Hematopoietic multipotent progenitor cell treated with erythropoietin and hydrocortisone succinate and interleukin-3 and kit ligand, for 6 days (in vitro differentiated cells): ENCODE results near the gene IL23R.

Source experiments
- DNase-seq: peaks from one replicate; pipeline ENCODE4 v3.0.0-alpha.2; 2015

Gene IL23R

DNA sequence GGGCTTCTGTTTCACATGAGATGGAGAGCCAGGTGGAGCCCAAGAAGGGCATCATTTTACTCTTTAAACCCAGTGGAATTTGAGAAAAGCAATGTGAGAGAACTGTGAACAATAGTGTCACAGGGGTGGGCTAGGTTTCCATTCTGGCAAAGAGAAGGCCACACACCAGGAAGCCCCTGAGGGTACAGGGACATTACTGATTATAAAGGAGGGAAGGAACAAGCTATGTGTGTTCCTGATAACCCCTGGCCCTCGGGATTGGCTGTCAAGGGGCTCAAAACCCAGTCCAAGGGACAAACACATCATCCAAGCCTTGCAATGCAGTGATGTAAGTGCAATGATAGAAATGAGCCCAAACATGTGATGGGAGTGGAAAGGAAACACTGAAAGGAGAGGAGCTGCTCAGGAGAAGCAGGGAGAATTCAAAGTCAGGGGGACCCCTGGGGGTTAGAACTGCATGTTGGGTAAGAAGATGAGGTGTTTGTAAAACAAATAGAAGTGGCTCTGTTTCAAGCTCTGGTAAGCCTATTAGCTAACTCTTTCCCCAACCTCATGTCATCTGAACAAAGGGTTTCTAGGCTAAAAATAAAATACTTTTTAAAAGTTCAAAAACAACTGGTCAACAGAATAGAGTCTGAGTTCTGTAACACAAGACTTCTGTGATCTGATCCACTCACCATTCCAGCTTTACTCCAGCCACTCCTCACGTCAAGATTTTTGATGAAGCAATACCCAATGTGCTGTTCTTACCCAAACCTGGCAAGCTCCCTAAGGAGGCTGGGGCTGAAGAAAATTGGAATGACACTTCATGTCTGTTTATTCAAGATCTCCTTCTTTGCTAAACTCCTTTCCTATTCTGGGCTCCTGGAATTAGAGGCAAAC, 90.3 kb downstream of the IL23R start:
- no peak for DNase-seq

DNA sequence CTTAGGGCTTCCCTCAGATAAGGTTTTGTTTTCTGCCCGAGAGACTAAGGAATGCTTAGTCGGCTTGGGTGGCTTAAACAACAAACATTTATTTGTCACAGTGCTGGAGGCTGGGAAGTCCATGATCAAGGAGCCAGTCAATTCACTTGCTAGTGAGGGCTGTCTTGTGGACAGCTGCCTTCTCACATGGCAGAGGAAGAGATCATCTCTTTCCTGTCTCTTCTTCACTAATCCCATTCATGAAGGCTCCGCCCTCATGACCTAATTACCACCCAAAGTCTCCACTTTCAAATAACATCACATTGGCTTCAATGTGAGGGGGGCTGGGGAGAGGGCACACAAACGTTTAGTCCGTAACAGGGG, 90.9 kb downstream of the IL23R start:
- no peak for DNase-seq

DNA sequence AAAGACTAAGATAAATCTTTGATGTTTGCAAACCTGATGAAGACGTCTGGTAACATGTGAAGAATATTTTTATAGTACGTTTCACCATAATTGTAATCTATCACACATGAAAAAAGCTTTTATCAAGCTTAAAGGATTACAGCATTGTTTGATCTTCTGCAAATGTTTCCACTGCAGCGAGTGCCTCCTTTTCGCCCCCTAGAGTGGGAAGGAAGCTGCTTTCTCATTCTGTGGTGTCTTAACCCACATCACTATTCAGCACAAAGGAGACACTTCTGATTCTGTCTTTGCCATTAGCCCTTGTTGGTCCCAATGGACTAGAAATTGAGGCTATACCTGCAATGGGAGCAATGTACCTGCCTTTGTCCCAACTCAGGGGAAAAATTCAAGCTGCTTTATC, 95.4 kb downstream of the IL23R start:
- peak; percentile 8 for DNase-seq

DNA sequence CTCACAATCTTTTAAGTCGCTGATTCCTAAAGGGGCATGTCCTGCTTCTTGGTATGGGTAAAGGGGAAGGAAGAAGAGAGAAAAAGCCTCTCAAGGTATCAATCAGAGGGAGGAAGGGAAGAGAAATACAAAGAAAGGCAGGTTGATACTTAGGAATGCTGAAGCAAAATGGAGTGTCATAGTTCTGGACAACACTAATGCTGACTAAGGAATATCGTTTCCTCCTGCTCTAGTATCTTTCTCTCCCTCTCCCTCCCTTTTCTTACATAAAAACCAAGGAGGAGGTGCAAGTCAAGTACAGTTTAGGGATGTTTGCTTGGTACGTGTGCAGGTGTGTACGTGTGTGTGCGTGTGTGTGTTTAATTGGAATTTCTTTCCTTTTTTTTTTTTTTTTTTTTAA, 96.5 kb downstream of the IL23R start:
- no peak for DNase-seq

DNA sequence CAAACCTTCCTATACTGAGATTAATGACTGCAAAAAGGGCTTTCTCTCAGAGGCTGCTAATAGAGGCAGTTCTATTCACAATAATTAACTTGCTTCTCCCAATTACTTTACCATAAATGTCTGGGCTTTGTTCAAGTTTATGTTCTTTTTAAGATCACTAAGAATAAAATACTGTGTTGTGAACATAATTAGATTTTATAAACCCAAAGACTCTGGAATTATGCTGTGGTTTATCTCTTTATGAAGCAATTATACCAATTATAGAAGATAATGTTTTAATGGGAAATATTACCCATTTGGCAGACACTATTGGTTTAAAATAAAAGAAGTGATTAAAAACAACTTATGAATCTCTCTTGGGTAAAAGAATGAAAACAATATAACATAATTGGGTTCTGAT, 97.9 kb downstream of the IL23R start:
- no peak for DNase-seq

DNA sequence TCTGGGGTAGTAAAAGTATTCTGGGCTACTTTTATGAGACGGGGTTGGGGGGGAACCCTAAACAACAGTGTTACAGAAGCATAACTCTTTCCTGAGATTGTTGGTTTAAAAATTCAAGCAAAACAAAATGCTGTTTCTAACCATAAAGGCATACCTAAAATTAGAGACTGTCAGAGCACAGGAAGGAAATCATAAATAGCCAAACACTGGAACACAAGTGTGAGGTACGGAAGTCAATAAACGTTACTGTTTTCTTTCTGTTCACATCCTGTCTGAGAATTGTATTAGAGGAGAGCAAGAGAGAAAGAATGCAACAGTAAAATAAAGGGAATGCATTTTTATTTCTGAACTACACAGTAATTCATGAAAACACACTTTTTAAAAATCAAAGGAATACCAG, 98.6 kb downstream of the IL23R start:
- peak; percentile 5 for DNase-seq

DNA sequence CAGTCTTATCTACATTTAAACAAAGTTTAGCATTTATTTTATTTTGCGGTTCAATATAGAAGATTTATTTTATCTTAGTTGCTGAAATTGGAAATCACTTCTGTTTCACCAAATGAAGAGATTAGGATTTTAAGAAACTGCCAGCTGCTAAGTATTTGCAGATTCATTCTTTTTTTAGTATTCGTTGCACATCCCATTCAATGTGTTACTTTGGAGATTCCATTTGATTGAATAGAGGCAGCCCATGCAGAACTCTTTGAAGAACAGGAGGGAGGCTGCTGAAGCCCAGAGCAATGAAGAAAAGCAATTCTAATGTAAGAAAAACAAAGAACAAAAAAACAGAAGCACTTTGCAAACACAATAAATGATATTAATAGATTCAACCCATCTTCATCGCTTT, 102.8 kb downstream of the IL23R start:
- DNase-seq: no peak

DNA sequence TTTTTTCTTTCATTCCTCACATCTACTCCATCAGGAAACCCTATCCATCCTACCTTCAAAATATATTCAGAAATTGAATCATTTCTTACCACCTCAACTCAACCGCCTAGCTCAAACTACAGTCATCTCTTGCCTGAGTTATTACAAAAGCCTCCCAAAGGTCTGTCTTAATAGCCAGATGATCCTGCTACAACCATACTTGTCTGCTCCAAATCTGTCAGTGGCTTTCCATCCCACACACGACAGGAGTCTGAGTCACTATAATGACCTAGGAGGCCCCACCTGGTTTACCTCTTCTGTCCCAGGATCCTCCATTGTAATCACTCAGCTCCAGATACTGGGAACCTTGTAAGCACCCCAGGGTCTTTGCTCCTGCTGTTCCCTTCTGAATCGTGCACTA, 104.3 kb downstream of the IL23R start:
- no peak for DNase-seq

DNA sequence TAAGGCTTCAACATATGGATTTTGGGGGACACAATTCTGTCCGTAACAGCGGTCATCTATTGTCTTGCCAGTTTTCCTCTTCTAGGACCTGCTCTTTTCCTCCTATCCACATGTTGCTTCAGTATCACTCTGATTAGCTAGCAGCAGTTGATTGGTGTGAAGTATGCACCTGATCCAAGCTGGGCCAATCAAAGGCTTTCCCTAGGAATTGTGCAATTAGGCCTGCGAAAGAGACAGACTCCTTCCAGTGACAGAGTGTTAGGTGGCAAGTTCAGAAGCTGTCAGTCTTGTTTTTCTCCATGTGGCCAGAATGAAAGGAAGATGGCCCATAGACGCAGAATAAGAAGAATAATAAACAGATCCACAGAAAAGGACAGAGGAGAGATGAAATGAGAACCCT, 107.3 kb downstream of the IL23R start:
- no peak for DNase-seq

DNA sequence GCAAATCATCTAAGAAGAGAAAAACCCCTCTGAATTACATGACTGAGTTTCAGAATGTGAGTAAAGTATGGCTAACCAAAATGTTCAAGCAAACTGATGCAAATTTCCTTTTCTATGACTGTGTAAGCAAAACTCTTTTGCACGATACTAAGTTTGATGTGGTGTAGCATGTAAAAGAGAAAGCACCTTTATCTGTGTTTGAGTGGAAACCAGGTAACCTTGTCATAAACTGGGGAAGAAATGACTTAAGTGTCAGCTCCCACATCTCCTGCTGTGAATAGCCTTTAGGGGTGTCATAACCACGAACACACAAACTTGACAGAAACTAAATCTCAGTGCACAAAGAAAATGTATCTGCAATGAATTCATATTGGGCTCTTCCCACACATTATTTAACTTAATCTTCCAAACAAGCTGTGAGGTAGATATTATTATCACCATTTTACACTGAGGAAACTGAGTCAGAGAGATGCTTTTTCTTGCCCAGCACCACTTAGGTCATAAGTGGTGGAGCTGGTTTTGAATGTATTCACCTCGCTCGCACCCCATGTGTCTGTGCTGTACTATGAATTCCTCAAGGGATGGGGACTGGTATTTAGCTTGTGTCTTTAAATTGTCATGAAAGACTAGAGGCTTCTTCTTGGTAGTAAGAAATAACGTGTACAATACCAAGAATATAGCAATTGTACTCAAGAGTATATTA, 108.5 kb downstream of the IL23R start:
- no peak for DNase-seq

DNA sequence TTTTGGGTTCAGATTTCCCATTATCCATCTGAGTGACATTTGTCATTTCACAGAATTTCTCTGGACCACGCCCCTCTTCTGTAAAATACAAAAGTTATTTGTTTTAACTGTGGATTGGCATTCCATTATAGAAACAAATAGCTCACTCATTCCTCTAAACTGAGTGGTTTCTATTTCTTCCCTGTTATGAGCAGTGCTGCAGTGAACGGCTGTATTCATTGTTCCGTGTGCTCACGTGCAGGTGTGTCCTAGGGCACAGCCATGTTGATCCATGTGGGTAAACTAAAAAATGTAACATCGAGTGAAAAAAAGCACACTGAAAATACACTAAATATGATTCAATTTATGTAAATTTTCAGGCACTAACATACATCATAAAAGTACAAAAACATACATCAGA, 114.4 kb downstream of the IL23R start:
- DNase-seq: no peak

DNA sequence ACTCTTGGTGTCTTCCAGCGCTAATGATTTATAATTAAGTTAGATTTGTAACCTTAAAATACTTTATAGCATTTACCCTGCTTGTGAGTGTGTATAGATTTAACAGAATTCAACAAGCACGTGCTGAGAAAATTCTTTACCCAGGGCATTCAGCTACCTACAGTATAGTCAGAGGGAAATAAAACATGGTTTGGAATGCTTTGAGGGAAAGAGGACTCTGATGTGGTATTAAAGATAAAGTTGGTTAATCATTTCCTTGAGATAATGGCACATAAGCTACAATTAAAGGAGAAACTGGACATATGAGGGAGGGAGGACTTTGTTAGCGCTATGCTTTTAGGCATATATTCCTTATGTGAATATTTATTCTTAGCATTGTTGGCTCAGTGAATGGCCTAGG, 115.0 kb downstream of the IL23R start:
- DNase-seq: no peak

DNA sequence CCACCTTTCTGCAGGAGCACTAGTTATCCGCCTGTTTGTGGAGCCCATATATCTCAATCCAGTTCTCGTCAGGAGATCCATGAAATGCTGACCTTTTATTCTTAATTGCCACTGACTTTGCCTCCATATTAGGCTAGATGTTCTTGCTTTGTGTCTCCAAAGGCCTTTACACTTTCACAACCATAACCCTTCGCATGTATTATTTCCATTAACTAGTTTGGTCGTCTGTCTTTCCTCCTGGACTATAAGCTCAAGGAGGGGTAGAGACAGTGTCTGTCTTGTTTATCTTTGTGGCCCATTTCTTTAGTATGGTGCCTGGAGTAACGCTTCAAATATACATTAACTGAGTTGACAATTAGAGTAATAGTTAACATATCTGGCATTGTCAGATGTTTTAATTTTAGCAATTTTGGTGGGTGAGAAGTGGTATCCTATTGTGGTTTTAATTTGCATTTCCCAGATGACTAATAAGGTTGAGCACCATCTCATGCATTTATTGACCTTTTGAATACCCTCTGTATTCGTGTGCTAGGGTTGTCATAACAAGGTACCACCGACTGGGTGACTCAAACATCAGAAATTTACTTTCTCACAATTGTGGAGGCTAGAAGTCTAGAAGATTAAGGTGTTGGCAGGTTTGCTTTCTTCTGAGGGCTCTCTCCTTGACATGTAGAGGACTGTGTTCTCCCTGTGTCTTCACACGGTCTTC, 119.7 kb downstream of the IL23R start:
- no peak for DNase-seq

DNA sequence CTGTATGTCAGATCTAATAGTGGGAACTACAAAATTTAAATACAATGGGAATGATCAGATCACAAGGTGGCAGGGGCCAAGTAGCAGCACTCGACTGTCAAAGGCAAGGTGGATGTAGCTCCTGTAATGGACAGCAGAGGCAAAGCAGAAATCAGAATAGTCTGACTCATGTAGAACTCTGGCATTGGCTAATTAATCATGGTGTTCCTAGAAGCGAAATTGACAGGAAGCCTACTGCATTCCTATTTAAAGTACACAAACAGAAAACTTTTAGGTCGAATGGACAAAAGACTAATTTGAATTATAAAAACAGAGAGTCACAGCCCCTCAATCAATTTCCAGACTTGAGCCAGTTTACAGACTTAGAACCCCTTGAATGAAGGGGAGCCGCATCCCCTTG, 124.0 kb downstream of the IL23R start:
- no peak for DNase-seq

DNA sequence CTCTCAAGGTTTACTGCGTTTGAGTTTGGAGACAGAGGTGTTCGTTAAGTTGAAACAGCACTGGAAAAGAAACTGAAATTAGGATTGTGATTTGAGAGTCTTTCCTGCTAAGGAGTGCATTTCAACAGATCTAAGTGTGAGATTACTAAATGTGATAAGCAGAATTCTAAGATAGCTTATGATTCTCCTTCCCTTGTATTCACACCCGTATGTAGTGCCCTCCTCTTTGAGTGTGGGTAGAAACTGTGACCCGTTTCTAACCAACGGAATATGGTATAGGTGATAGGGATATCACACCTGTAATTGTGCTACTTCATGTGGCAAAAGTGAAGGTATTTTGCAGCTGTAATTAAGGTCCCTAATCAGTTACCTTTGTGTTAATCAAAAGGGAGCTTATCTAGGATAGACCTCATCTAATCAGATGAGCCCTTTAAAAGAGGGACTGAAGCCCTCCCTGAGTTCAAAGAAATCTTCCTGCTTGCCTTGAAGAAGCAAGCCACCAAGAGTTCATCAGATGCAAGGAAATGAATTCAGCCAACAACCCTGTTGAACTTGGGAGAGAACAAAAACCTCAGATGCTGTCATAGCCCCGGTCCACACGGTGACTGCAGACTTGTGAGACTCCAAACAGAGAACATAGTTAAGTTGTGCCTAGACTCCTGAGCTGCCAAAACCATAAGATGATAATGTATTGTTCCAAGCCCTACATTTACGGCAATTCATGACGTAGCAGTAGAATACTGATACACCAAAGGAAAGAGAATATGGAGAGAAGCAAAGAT, 128.8 kb downstream of the IL23R start:
- DNase-seq: no peak

DNA sequence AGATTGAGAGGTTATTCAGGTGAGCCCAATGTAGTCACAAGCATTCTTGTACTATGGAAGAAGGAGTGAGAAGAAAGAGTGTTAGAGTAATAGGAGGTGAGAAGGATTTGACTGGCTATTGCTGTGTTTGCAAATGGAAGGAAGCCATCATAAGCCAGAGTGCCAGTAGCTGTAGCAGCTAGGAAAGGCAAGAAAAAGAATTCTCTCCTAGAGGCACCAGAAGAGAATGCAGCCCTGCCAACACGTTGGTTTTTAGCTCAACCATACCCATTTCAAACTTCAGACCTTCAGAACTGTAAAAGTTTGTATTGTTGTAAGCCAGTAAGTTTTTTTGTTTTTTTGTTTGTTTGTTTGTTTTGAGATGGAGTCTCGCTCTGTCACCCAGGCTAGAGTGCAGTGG, 132.5 kb downstream of the IL23R start:
- peak; percentile 9 for DNase-seq

DNA sequence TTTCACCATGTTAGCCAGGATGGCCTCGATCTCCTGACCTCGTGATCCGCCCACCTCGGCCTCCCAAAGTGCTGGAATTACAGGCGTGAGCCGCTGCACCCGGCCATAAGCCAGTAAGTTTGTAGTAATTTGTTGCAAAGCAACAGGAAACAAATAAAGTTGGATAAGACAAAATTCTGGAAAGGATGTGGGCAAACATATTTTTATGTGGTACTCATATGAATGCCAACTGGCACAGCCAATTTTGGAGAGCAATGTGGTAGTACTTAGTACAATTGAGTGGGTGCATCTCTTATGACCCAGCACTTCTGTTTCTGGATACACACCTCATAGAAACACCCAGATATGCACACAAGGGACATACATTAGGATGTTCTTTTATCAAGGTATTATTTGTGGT, 133.0 kb downstream of the IL23R start:
- no peak for DNase-seq

DNA sequence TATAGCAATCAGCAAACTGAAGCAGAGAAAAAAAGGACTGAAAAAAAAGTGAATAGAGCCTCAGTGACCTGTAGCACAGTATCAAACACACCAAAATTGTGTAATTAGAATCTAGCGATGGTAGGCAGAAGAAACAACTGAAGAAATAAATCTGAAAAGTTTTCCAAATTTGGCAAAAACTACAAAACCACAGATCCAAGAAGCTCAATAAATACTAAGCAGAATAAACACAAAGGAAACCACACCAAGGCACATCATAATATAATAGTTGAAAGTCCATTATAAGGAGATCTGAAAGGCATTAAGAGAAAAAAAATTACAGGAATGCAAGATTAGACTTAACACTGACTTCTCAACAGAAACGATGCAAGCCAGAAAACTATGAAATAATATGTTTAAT, 134.3 kb downstream of the IL23R start:
- no peak for DNase-seq

DNA sequence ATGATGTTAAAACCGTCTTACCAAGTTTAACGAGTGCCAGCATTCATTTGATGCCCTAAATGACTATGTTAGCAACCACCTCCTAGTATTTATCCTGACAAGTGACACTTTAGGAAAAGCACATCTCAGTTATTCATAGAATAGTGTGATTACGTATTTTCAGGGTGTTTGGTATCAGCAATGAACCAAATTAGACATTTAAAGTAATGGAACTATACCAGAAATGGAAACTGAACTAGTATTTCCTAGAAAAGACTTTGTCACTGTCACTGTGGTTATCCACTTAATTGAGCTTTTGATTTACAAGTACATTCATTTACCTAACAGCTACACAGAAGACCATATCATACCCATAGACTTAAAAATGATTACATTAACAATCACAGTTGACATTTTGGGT, 137.8 kb downstream of the IL23R start:
- no peak for DNase-seq

DNA sequence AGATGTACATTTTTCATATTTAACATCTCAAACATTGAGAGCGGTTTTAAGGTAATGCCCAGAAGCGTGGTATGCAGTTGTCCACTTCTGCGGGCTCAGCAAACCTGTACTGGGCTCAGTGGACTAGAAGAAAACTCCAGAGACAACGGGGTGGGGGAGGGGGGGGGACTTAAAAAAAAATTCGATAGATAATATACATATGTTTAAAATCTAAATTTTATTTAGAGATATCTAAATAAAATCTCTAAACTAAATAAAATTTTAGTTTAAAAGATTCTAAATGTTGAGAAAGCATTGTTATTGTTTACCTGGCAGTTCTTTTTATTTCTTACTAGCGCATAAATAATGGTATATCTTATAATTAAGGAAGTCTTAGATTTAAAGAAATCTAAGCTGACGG, 140.3 kb downstream of the IL23R start:
- no peak for DNase-seq

DNA sequence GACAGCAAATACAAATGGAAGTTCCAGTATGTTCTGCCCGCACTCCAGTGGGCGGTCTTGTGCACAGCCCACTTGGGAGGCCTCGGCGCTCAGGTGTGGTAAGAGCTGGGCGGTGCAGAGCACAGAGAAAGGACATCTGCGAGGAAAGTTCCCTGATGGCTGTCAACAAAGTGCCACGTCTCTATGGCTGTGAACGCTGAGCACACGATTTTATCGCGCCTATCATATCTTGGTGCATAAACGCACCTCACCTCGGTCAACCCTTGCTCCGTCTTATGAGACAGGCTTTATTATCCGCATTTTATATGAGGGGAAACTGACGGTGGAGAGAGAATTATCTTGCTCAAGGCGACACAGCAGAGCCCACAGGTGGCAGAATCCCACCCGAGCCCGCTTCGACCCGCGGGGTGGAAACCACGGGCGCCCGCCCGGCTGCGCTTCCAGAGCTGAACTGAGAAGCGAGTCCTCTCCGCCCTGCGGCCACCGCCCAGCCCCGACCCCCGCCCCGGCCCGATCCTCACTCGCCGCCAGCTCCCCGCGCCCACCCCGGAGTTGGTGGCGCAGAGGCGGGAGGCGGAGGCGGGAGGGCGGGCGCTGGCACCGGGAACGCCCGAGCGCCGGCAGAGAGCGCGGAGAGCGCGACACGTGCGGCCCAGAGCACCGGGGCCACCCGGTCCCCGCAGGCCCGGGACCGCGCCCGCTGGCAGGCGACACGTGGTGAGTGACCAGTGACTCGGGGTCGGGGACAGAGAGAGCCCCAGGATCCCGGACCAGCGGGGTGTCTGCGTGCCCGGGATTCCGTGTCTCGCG, 141.2 kb downstream of the IL23R start, which contains the start of gene IL12RB2:
TSS of gene IL12RB2 (plus strand) at position 623 of the 810 bp plus-strand sequence. CDS start 12,496 bp downstream, outside the sequence.
- peak; percentile 64 for DNase-seq

DNA sequence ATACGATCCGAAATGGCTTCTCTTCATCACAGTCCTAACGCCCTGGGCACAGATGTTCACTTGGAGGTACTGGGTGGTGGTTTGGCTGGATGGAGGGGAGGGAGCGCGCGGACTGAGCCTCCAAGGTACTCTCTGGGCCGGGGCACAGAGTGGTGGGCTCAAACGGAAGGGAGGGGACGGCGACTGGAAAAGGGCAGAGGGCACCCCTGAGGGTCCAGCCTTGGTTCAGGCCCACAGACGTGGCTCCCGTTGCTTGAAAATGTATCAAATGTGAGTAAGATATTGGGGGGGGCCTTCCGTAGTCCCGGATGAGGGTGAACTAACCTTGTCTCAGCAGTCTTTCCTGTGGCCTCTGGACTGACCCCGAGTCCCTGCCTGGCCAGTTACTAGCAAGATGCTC, 141.9 kb downstream of the IL23R start:
- peak; percentile 24 for DNase-seq
